BJ (cell line): Measurements from ENCODE around the gene EEF1G. TPM values are rescaled to one million over a fixed set of nuclear protein-coding genes. Genes with fewer than 3 reads are reported as not detected.

ENCODE experiments used
- CTCF ChIA-PET: fragments of 350-600 bp; formaldehyde crosslinking; extraction: SDS; loops from one replicate; lab custom pipeline; 2021; ENCODE audit warnings: antibody characterized with exemption, inconsistent platforms; lab: Yijun Ruan, JAX
- POLR2A ChIA-PET: fragments of 300-600 bp; sonication (Branson Sonifier 250); formaldehyde crosslinking; extraction: SDS; loops from one replicate; lab custom pipeline; 2021; ENCODE audit warnings: antibody characterized with exemption; lab: Charles Lee
- DNase-seq: peaks from one replicate; pipeline ENCODE4 v3.0.0-alpha.2; 2011; ENCODE audit warnings: low read depth
- H3K27me3 ChIP-seq: 2 replicates; pipeline ENCODE4 v1.6.0; 2011; ENCODE audit warnings: low read length; ENCODE audit not compliant: control insufficient read depth, insufficient read depth
- H3K36me3 ChIP-seq: 2 replicates; pipeline ENCODE4 v1.5.1; 2011; ENCODE audit warnings: low read length; ENCODE audit not compliant: control insufficient read depth, insufficient read depth
- H3K4me3 ChIP-seq: 2 replicates; pipeline ENCODE4 v1.5.1; 2011; ENCODE audit warnings: low read depth, mild to moderate bottlenecking, control low read depth, low read length
- polyA plus RNA-seq: library from polyadenylated mRNA; depleted of rRNA; stranded (reverse); fragments of >200 nt; gene quantifications from 2 replicates; pipeline ENCODE4 v1.2.3, GENCODE V29; 2011
- TF ChIP-seq, protein P1 (sequence below): IDR thresholded peaks from 2 replicates; pipeline ENCODE4 v1.5.1; 2011; ENCODE audit warnings: low read depth, mild to moderate bottlenecking, control low read depth, inconsistent platforms, low read length, moderate library complexity; ENCODE audit not compliant: insufficient read depth

Gene EEF1G
- polyA plus RNA-seq, 1 experiment: 2,459 TPM

DNA sequence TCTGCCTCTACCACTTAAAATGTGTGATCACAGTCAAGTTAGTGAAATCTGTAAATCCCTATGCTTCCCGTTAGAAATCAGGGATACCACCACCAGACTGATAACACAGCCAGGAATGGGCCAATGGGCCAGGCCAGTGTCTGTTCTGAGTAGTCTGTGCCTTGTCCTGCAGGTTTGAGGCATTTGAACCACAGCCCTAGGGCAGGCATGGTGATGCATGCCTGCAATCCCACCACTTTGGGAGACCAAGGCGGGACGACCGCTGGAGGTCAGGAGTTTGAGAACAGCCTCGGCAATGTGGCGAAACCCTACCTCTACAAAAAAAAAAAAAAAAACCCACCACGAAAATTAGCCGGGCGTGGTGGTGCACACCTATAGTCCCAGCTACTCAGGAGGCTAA is 15.0 kb downstream of the EEF1G start:
- TF ChIP-seq, protein P1, sequence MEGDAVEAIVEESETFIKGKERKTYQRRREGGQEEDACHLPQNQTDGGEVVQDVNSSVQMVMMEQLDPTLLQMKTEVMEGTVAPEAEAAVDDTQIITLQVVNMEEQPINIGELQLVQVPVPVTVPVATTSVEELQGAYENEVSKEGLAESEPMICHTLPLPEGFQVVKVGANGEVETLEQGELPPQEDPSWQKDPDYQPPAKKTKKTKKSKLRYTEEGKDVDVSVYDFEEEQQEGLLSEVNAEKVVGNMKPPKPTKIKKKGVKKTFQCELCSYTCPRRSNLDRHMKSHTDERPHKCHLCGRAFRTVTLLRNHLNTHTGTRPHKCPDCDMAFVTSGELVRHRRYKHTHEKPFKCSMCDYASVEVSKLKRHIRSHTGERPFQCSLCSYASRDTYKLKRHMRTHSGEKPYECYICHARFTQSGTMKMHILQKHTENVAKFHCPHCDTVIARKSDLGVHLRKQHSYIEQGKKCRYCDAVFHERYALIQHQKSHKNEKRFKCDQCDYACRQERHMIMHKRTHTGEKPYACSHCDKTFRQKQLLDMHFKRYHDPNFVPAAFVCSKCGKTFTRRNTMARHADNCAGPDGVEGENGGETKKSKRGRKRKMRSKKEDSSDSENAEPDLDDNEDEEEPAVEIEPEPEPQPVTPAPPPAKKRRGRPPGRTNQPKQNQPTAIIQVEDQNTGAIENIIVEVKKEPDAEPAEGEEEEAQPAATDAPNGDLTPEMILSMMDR: no peak
- no peak overlapping the region for H3K4me3 ChIP-seq
- no peaks in the 10 kb centered on the region for H3K27me3 ChIP-seq
- no peak for DNase-seq
- peaks cover 6% of the 10 kb centered on the region for H3K36me3 ChIP-seq
- CTCF ChIA-PET: interaction anchor here (0.6 to 4.9 kb wide), 7 partner anchors 15 to 163 kb away, joined by 3 to 66 read pairs (median 23); no protein-coding TSS in a partner anchor
- POLR2A ChIA-PET: no interaction called here

DNA sequence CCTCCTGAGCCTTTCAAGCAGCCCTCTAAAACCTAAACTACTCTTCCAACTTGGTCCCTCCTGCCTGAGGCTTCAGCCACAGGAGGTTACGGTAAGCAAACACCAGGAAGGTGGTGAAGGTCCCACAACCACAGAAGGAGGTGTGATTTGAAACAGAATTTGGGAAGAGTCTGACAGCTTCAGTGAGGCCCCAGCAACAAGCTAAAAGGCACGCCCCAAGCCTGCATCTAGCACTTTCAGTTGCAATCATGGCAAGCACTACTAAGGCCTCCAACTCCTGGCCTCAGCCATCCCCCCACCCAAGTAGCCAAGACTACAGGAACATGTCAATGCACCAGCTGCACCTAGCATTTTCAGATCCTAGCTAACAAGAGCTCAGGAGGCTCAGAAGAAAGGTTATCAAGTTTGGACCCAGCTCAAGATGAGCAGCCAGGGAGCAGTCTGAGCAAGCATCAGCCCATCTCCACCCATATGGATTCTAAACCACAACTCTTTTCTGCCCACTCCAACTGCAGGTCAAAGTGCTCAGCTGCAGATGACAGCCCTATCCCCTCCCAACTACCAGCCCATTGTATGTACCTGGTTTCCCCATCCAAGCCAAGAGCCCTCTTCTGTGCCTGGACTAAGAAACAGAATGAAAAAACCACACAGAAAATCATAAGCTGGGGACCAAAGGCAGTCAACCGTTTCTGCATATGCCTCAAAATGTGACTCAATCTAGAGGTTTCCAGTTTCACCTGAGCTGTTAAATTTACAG is 16.6 kb downstream of the EEF1G start:
- Histone ChIP-seq H3K27me3 (no peaks in the 10 kb centered on the region), H3K4me3 (no peak overlapping the region), H3K36me3 (peaks cover 5% of the 10 kb centered on the region)
- no peak for DNase-seq
- CTCF ChIA-PET: interaction anchor here (2.6 to 4.9 kb wide), 3 partner anchors 13 to 162 kb away, joined by 12 to 66 read pairs (median 47); no protein-coding TSS in a partner anchor
- POLR2A ChIA-PET: interaction anchor here (1.2 kb wide), 1 partner anchor 10 kb away, joined by 5 read pairs; the partner anchor contains the start of gene AHNAK
- TF ChIP-seq, protein P1: no peak

DNA sequence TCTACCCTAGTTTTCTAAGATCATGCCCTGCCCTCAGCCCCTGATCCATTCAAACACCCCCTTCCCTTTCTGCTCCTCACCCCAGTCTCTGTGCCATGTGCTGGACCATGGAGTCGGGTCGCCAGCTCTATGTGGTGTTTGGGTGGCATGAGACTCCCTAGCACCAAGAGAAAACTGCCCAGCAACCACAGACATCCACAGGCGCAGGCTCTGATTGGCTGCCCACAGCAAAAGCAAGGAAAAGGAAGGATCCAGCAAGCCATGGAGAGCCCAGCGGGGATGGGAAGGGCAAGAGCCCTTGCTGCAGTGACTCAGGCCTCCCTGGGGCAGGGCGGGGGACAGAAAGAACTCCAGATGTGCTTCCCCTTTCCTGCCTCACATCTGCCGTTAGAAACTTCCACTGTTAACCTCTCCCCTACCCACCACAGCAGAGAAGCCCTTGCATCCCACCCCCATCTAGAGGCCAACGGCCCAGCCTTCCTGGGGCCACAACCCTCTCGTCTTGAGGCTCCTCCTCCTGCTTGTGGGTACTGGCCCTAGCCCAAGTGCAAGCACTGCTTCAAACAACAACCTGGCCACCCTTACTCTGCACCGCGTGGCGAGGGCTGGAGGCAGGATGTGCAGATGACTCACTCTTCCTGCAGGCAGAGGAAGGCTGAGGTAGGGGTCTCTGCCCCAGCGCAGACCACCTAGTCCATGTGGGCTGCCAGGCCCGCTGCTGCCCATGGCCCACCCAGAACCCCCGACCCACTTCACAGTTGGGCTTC is 17.4 kb downstream of the EEF1G start:
- TF ChIP-seq, protein P1: no peak
- Histone ChIP-seq H3K36me3 (peaks cover 5% of the 10 kb centered on the region), H3K4me3 (0 out of 2 replicates have a peak overlapping the region, but pooled peaks have one; percentile 10), H3K27me3 (no peaks in the 10 kb centered on the region)
- ChIA-PET CTCF (interaction anchor here (0.6 to 4.9 kb wide), 7 partner anchors 12 to 161 kb away, joined by 3 to 66 read pairs (median 12); no protein-coding TSS in a partner anchor), POLR2A (interaction anchor here (0.6 to 1.4 kb wide), 3 partner anchors 9 to 110 kb away, joined by 5 to 17 read pairs (median 5); partner anchors contain the start of gene AHNAK)
- peak; percentile 81 for DNase-seq

DNA sequence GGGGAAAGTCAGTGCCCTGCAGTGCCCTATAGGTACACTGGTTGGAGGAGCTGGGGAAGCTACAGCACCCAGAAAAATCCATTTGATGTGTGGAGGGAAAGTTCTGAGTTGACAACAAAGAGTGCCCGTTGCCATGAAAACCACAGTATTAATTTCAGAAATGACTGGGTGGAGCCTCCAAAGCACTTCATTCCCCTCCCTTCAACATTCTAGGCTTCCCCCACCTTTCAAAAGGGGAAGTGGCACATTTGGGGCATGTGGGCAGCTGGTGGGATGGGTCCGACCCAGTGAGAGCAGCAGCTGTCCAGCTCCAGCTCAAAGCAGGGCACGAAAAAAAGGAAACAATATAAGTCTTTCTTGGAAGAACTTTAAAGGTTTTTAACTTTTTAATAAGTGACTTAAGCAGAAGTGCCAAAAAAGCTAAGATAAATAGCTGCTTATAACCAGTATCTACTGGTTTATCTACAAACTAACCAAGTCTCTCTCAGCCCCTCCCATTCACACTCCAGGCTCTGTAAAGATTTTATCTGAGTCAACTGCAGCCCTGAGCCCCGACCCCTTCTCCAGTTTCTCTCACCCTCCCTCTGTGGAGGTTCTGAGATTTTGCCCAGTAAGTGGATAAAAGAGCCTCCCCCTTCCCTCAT is 18.1 kb downstream of the EEF1G start:
- ChIA-PET CTCF (interaction anchor here (0.6 to 4.8 kb wide), 5 partner anchors 12 to 160 kb away, joined by 3 to 47 read pairs (median 4); no protein-coding TSS in a partner anchor), POLR2A (interaction anchor here (0.6 to 1.4 kb wide), 2 partner anchors 9 to 110 kb away, joined by 5 to 17 read pairs; partner anchors contain the start of gene AHNAK)
- TF ChIP-seq, protein P1: no peak
- Histone ChIP-seq H3K36me3 (peaks cover 5% of the 10 kb centered on the region), H3K27me3 (no peaks in the 10 kb centered on the region), H3K4me3 (no peak overlapping the region)
- no peak for DNase-seq
